H1 (cell line): ENCODE measurements around the gene VIPR1. TPM values are rescaled to one million over a fixed set of nuclear protein-coding genes. Genes with fewer than 3 reads are reported as not detected.

Experiments
- ATF2 ChIP-seq: IDR thresholded peaks from 2 replicates; pipeline ENCODE4 v1.6.1; 2012; ENCODE audit warnings: low read length, inconsistent platforms
- BACH1 ChIP-seq: IDR thresholded peaks from 2 replicates; pipeline ENCODE4 v1.6.1; 2012; ENCODE audit warnings: low read length, improper control_type of control experiment
- CBX5 ChIP-seq: fragments of 300-800, 300-1000 bp; sonication (generic); IDR thresholded peaks from 2 replicates; pipeline ENCODE4 v1.7.1; 2016; ENCODE audit warnings: antibody characterized with exemption, low read length, low read depth
- EP300 ChIP-seq, 2 experiments: IDR thresholded peaks; 1 replicate in 1 of 2; 2 replicates in 1 of 2; pipeline ENCODE4 v1.6.1; 2011 to 2012; ENCODE audit warnings: low read depth in 2 of 2, low read length in 2 of 2, mild to moderate bottlenecking in 2 of 2, borderline replicate concordance in 1 of 2, inconsistent platforms in 1 of 2, moderate library complexity in 1 of 2
- EZH2 ChIP-seq: fragments of 200-600 bp; sonication (generic); IDR thresholded peaks from 2 replicates; pipeline ENCODE4 v1.7.1; 2012; ENCODE audit warnings: low read depth, mild to moderate bottlenecking, moderate library complexity, low read length, inconsistent platforms; ENCODE audit not compliant: severe bottlenecking
- FOSL1 ChIP-seq: IDR thresholded peaks from 2 replicates; pipeline ENCODE4 v1.6.1; 2011; ENCODE audit warnings: mild to moderate bottlenecking, low read depth, low read length, moderate library complexity; ENCODE audit not compliant: insufficient read depth
- GTF2F1 ChIP-seq: IDR thresholded peaks from 2 replicates; pipeline ENCODE4 v1.6.1; 2012; ENCODE audit warnings: low read depth, low read length, improper control_type of control experiment, borderline replicate concordance
- KDM4A ChIP-seq: IDR thresholded peaks from one replicate; pipeline ENCODE4 v1.7.1; 2012; ENCODE audit warnings: low read depth, mild to moderate bottlenecking, moderate library complexity, low read length, inconsistent platforms; ENCODE audit not compliant: severe bottlenecking
- POLR2AphosphoS5 ChIP-seq: IDR thresholded peaks from 2 replicates; pipeline ENCODE4 v1.6.1; 2011; ENCODE audit warnings: low read depth, low read length
- RAD21 ChIP-seq, 2 experiments: IDR thresholded peaks in 1 of 2; conservative IDR thresholded peaks in 1 of 2; 2 replicates each; pipeline ENCODE4 v1.6.1; 2011; ENCODE audit warnings: low read depth in 2 of 2, low read length in 2 of 2, improper control_type of control experiment in 1 of 2, inconsistent platforms in 1 of 2, mild to moderate bottlenecking in 1 of 2, moderate library complexity in 1 of 2
- SIRT6 ChIP-seq: IDR thresholded peaks from one replicate; pipeline ENCODE4 v1.7.1; 2012; ENCODE audit warnings: low read length, inconsistent platforms
- SIX5 ChIP-seq: IDR thresholded peaks from 2 replicates; pipeline ENCODE4 v1.6.1; 2011; ENCODE audit warnings: mild to moderate bottlenecking, low read depth, low read length
- SRF ChIP-seq: IDR thresholded peaks from 2 replicates; pipeline ENCODE4 v1.6.1; 2011; ENCODE audit warnings: mild to moderate bottlenecking, low read depth, low read length, moderate library complexity
- SUZ12 ChIP-seq: fragments of 200-600 bp; sonication (generic); IDR thresholded peaks from 2 replicates; pipeline ENCODE4 v1.6.1; 2012; ENCODE audit warnings: mild to moderate bottlenecking, inconsistent platforms, low read length, moderate library complexity, mixed read lengths
- TAF1 ChIP-seq: IDR thresholded peaks from 2 replicates; pipeline ENCODE4 v1.6.1; 2011; ENCODE audit warnings: mild to moderate bottlenecking, low read depth, low read length
- TCF12 ChIP-seq: IDR thresholded peaks from 2 replicates; pipeline ENCODE4 v1.6.1; 2011; ENCODE audit warnings: low read depth, mild to moderate bottlenecking, low read length
- YY1 ChIP-seq: IDR thresholded peaks from 2 replicates; pipeline ENCODE4 v1.6.1; 2011; ENCODE audit warnings: low read depth, mild to moderate bottlenecking, low read length
- ZNF274 ChIP-seq: IDR thresholded peaks from 2 replicates; pipeline ENCODE4 v1.7.0; 2012; ENCODE audit warnings: low read length, borderline replicate concordance; ENCODE audit errors: extremely low read depth
- polyA plus RNA-seq, 7 experiments: library from polyadenylated mRNA; depleted of rRNA in 3 of 7; stranded (reverse) in 5 of 7; unstranded in 2 of 7; fragments of >200 nt in 5 of 7; fragments of 200-250 nt in 2 of 7; gene quantifications; 1 replicate in 5 of 7; 2 replicates in 1 of 7; 4 replicates in 1 of 7; pipeline versions ENCODE4 v1.2.1 to v1.2.3, GENCODE V29; 2011 to 2013; ENCODE audit warnings: missing spikeins in 2 of 7, mixed read lengths in 2 of 7
- total RNA-seq: library from RNA; stranded (reverse); fragmentation: NEBNext Ultra II Directional; extraction: Animal tissue kit (Norgen Biotek cat#: 25700); gene quantifications from 2 replicates; pipeline ENCODE4 v1.2.1, GENCODE V29; 2021

Gene VIPR1
- total and polyA plus RNA-seq, 2 of the 8 experiments (the other 6 are each of a cell fraction or from before 2014, with no cell fraction given): 7.8 to 10.1 TPM

DNA sequence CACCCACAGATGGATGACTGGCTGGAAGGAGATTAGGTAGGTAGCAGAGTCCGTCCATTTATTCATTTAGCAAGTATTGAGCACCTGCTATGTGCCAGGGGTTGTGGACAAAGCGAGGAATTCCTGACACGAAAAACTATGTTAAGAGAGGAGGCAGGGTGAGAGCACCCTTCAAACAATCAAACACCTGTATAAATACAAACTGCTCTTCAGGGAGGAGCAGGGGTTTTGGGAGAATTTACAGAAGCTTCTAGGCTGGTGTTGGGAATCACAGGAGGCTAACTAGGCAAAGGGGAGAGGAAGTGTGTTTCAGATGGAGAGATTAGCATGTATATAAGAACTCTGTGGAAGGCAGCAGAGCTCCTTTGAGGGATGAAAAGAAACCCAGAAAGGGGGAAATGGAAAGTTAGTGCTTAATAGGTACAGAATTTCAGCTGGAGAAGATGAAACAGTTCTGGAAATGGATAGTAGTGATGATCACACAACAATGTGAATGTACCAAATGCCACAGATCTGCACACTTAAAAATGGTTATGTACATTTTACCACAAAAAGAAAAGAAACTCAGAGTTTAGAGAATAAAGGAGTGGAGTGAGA, 80.1 kb downstream of the VIPR1 start (continued):
- TF ChIP-seq SRF (no peak), BACH1 (no peak), EP300 (IDR thresholded peaks at IDR 0.05; ENCODE audit: borderline replicate concordance in 1 of 2, low read depth in 2 of 2, low read length in 2 of 2) (0 out of 3 replicates have a peak, but pooled peaks of 1 of the 2 experiments have one; percentile 1), ATF2 (no peak), GTF2F1 (no peak), FOSL1 (no peak), TCF12 (0 out of 2 replicates have a peak, but pooled peaks have one; percentile 65), RAD21 (IDR thresholded peaks at IDR 0.05 in 1 of 2, conservative IDR thresholded peaks at IDR 0.05 in 1 of 2; ENCODE audit: low read depth in 2 of 2, low read length in 2 of 2) (no peak; a peak in 1 of 4 replicates), POLR2AphosphoS5 (no peak), KDM4A (no peak), SIRT6 (no peak), SIX5 (no peak), TAF1 (no peak), CBX5 (no peak), EZH2 (no peak), SUZ12 (no peak), ZNF274 (no peak), YY1 (0 out of 2 replicates have a peak, but pooled peaks have one; percentile 6)
- TF ChIP-seq, all 59 proteins: peak for 4
